Hematopoietic multipotent progenitor cell (in vitro differentiated cells): Measurements from ENCODE around the gene SEPTIN12. TPM values are rescaled to one million over a fixed set of nuclear protein-coding genes. Genes with fewer than 3 reads are reported as not detected.

Experiments used
- DNase-seq, 3 donors: peaks; one replicate each; pipeline ENCODE4 v3.0.0-alpha.2; 2011 to 2015; ENCODE audit warnings: low read depth in 2 of 3, low spot score in 2 of 3
- small RNA-seq: library from RNA; depleted of rRNA; stranded (forward); fragments of <200 nt; gene quantifications from one replicate; pipeline ENCODE3, GENCODE V24; 2012
- total RNA-seq: library from RNA; depleted of rRNA; stranded (reverse); fragments of >200 nt; gene quantifications from one replicate; pipeline ENCODE4 v1.2.3, GENCODE V29; 2012

The SEPTIN12 gene
- total RNA-seq, 1 donor: not detected

- DNase-seq: peak; percentile 53 to 79 (median 75)
Observed at GRCh38 chr16:4734063-4734729, 53.9 kb downstream of the SEPTIN12 start, which contains the start of the genes ANKS3 and DNAAF8. Gene ANKS3, minus strand, starts transcription at chr16:4734271. Its CDS starts 4,122 bp downstream, at chr16:4730149. Gene DNAAF8, plus strand, starts transcription at chr16:4734537. Its CDS starts 1,978 bp downstream, at chr16:4736515.

GRCh38 chr16:4733747-4734062 lies 54.4 kb downstream of the SEPTIN12 start:
- peak in 1 of 3 donors; percentile 30 for DNase-seq

- no peak for DNase-seq
Observed at GRCh38 chr16:4733211-4733742, 54.9 kb downstream of the SEPTIN12 start.

- DNase-seq: no peak
Observed at GRCh38 chr16:4729876-4730275, 58.3 kb downstream of the SEPTIN12 start.

- DNase-seq: no peak
Observed at GRCh38 chr16:4728676-4729075, 59.5 kb downstream of the SEPTIN12 start.

Small RNAs within 50 kb of the gene (small RNA-seq; reads per million reads assigned to genes)
- not detected for gene RF00017

Other genes starting within 250 kb of the SEPTIN12 start
- 24.0 TPM for gene CDIP1, start 249.6 kb downstream of the SEPTIN12 start, total RNA-seq
- gene C16orf96, start 232.0 kb downstream of the SEPTIN12 start, total RNA-seq: 0.27 TPM
- gene UBALD1, start 173.5 kb downstream of the SEPTIN12 start, total RNA-seq: 30.4 TPM
- gene MGRN1, start 163.5 kb downstream of the SEPTIN12 start, total RNA-seq: 93.2 TPM
- 48.7 TPM for gene NUDT16L1, start 94.8 kb downstream of the SEPTIN12 start, total RNA-seq
- gene ANKS3, start 54.1 kb downstream of the SEPTIN12 start, total RNA-seq: 22.1 TPM
- gene DNAAF8, start 53.8 kb downstream of the SEPTIN12 start, total RNA-seq: 0.54 TPM
- 27.5 TPM for gene ZNF500, start 21.2 kb downstream of the SEPTIN12 start, total RNA-seq
- not detected for gene SMIM22, start 7.0 kb upstream of the SEPTIN12 start, total RNA-seq
- gene ROGDI, start 14.3 kb upstream of the SEPTIN12 start, total RNA-seq: 28.5 TPM
- gene GLYR1, start 58.9 kb upstream of the SEPTIN12 start, total RNA-seq: 39.6 TPM
- gene UBN1, start 59.1 kb upstream of the SEPTIN12 start, total RNA-seq: 30.4 TPM
- gene PPL, start 148.8 kb upstream of the SEPTIN12 start, total RNA-seq: 0.81 TPM
- under 0.01 TPM for gene SEC14L5, start 170.0 kb upstream of the SEPTIN12 start, total RNA-seq
- 29.4 TPM for gene NAGPA, start 245.6 kb upstream of the SEPTIN12 start, total RNA-seq